ENCODE measurements around the gene HIP1R.
"Not testable (repeated sequence)": the region's sequence is repeated elsewhere in the genome, so short reads cannot be mapped to it uniquely, and the experiment has no call there.

The HIP1R gene

DNA sequence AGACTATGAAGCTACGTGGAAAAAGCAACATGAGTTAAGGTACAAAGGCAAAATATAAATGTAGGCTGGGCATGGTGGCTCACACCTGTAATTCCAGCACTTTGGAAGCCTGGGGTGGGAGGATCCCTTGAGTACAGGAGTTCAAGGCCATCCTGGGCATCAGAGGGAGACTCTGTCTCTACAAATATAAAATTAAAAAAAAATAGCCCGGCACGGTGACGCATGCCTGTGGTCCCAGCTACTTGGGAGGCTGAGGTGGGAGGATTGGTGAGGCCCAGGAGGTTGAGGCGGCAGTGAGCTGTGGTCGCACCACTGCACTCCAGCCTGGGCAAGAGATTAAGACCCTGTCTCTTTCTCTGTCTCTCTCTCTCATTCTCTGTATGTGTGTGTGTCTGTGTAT is 64.6 kb downstream of the HIP1R start:
- DNase-seq = no peak
- TF ChIP-seq, protein P1, sequence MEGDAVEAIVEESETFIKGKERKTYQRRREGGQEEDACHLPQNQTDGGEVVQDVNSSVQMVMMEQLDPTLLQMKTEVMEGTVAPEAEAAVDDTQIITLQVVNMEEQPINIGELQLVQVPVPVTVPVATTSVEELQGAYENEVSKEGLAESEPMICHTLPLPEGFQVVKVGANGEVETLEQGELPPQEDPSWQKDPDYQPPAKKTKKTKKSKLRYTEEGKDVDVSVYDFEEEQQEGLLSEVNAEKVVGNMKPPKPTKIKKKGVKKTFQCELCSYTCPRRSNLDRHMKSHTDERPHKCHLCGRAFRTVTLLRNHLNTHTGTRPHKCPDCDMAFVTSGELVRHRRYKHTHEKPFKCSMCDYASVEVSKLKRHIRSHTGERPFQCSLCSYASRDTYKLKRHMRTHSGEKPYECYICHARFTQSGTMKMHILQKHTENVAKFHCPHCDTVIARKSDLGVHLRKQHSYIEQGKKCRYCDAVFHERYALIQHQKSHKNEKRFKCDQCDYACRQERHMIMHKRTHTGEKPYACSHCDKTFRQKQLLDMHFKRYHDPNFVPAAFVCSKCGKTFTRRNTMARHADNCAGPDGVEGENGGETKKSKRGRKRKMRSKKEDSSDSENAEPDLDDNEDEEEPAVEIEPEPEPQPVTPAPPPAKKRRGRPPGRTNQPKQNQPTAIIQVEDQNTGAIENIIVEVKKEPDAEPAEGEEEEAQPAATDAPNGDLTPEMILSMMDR (IDR thresholded peaks at IDR 0.05; ENCODE audit: low read depth, low read length, missing control alignments) = no peak
- H3K27ac ChIP-seq = no peak overlapping the region
- in situ Hi-C loops (cut with HindIII; ENCODE audit: low pct_ligation_motif_present, low sequenced_read_pairs) = no loop called here
- H3K36me3 ChIP-seq (replicated peaks) = no peaks in the 10 kb centered on the region
- no peak overlapping the region for H3K4me3 ChIP-seq (ENCODE audit: low read depth, low read length)
- no peaks in the 10 kb centered on the region for H3K27me3 ChIP-seq (replicated peaks)

DNA sequence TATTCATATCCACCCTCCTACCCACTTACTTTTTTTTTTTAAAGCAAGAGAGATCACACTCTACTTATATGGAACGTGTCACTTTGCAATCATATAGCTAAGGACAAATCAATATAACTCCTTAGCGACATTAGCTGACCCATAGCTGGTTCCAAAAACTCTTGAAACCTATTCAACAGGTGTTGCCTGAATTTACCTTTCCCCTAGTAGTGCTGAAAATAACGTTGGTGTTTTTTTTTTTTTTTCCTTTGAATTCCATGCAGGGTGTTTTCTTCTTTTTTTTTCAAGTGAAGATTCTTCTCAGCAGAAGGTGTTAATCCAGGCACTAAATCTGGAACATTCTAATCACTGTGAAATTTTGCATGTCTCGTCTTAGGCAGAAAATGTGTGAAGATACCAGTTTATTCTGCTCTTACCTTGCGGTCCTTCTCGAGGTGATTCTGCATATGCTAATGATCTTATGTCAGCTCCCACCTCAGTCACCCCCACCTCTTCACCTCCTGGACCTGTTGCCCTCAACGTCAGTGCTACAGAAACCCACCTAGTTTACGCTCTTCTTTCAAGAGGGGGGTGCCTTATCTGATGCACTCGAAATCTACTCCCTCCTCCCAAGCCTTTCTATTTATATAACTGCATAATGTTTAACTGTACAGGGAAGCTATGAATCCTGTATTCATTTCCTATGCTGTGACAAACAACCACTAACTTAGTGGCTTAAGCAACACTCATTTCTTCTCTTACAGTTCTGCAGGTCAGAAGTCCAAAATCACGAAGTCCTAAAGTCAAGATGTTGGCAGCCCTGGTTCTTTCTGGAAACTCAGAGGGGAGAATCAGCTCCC is 67.8 kb downstream of the HIP1R start:
- DNase-seq = no peak
- no peak overlapping the region for H3K4me3 ChIP-seq (ENCODE audit: low read depth, low read length)
- in situ Hi-C loops (cut with HindIII; ENCODE audit: low pct_ligation_motif_present, low sequenced_read_pairs) = no loop called here
- no peaks in the 10 kb centered on the region for H3K27me3 ChIP-seq (replicated peaks)
- H3K36me3 ChIP-seq (replicated peaks) = no peaks in the 10 kb centered on the region
- H3K27ac ChIP-seq = no peak overlapping the region
- TF ChIP-seq, protein P1 (IDR thresholded peaks at IDR 0.05; ENCODE audit: low read depth, low read length, missing control alignments) = no peak

DNA sequence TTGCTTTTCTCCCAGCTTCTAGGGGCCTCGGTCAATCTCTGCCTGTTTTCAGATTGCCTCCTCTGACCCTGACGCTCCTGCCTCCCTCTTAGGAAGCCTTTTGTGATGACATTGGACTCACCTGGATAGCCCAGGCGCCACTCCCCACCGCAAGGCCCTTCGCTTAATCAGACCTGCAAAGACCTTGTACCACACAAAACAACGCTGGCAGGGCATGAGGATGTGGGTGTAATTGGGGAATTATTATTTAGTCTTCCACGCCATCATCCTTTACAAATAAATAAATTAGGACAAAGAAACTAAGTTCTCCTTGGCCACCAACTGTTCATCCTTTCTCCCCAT is 68.4 kb downstream of the HIP1R start:
- Histone ChIP-seq H3K4me3 (ENCODE audit: low read depth, low read length) (no peak overlapping the region), H3K36me3 (replicated peaks) (no peaks in the 10 kb centered on the region)

DNA sequence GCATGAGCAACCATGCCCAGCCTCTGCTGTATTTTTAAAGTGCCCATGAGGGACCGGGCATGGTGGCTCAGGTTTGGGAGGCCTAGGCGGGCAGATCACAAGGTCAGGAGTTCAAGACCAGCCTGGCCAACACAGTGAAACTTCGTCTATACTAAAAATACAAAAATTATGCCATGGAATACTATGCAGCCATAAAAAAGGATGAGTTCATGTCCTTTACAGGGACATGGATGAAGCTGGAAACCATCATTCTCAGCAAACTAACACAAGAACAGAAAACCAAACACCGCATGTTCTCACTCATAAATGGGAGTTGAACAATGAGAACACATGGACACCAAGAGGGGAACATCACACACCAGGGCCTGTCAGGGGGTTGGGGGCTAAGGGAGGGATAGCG is 70.0 kb downstream of the HIP1R start:
- H3K36me3 ChIP-seq (replicated peaks); DNase-seq; H3K4me3 ChIP-seq (ENCODE audit: low read depth, low read length); H3K27me3 ChIP-seq (replicated peaks); H3K27ac ChIP-seq; in situ Hi-C loops (cut with HindIII; ENCODE audit: low pct_ligation_motif_present, low sequenced_read_pairs): not testable (repeated sequence)

More for the DNA sequence above, 68.4 kb downstream of the HIP1R start:
- TF ChIP-seq, protein P1 (IDR thresholded peaks at IDR 0.05; ENCODE audit: low read depth, low read length, missing control alignments) = no peak
- in situ Hi-C loops (cut with HindIII; ENCODE audit: low pct_ligation_motif_present, low sequenced_read_pairs) = no loop called here
- H3K27ac ChIP-seq = no peak overlapping the region
- no peaks in the 10 kb centered on the region for H3K27me3 ChIP-seq (replicated peaks)
- no peak for DNase-seq

DNA sequence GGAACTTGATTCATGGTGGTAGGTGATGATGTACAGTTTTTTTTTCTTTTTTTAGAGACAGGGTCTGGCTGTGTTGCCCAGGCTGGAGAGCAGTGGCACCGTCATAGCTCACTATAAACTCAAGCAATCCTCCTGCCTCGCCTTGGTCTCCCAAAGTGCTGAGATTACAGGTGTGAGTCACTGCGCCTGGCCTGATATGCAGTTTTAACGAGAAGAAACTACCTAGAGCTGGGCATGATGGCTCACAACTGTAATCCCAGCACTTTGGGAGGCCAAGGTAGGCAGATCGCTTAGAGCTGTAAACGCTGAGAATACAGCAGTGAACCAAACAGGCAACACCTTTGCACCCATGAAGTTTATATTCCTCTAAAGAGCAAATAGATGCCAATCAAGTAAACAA is 73.7 kb downstream of the HIP1R start:
- Histone ChIP-seq H3K4me3 (ENCODE audit: low read depth, low read length) (no peak overlapping the region), H3K27ac (no peak overlapping the region), H3K36me3 (replicated peaks) (no peaks in the 10 kb centered on the region), H3K27me3 (replicated peaks) (no peaks in the 10 kb centered on the region)
- TF ChIP-seq, protein P1 (IDR thresholded peaks at IDR 0.05; ENCODE audit: low read depth, low read length, missing control alignments) = no peak
- DNase-seq = no peak
- in situ Hi-C loops (cut with HindIII; ENCODE audit: low pct_ligation_motif_present, low sequenced_read_pairs) = no loop called here

DNA sequence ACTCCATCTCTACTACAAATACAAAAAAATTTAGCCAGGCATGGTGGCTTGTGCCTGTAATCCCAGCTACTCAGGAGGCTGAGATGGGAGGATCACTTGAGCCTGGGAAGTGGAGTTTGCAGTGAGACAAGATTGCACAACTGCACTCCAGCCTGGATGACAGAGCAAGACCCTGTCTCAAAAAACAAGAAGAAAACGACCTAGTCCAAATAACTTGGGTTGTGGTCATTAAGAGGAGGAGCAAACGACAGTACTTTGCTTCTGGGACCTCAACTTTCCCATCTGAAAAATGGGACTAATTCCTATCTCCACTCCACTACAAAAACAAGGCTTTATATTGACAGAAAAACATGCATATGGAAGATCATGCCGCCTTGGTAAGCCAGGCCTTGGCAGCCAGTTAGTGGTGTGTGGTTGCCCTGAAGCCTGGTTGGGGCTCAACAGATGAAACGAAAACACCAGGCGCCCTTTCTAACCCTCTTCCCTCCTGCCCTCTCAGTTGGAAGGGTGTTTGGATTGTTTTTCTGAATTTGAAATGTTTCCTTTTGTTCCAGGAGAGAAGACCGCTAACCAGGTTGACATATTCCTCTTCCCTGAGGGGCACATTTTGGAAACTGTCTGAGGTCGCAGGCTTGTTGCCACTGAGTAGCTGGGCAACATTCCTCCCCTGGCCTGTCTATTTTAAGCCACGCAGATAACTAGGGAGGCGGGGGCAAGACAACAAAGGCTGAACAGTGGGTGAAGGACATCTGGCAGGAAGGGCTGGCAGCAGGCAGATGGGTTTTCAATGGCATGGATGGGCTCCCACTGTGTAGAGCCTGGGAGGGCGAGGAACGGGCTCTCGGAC is 74.4 kb downstream of the HIP1R start:
- H3K4me3 ChIP-seq (ENCODE audit: low read depth, low read length) = no peak overlapping the region
- TF ChIP-seq, protein P1 (IDR thresholded peaks at IDR 0.05; ENCODE audit: low read depth, low read length, missing control alignments) = no peak
- H3K27me3 ChIP-seq (replicated peaks) = no peaks in the 10 kb centered on the region
- no peak overlapping the region for H3K27ac ChIP-seq
- no peak for DNase-seq
- H3K36me3 ChIP-seq (replicated peaks) = no peaks in the 10 kb centered on the region
- in situ Hi-C loops (cut with HindIII; ENCODE audit: low pct_ligation_motif_present, low sequenced_read_pairs) = no loop called here

Data from brain microvascular endothelial cell (primary cell).